Measurements from ENCODE around the gene WDR19. TPM values are rescaled to one million over a fixed set of nuclear protein-coding genes. Genes with fewer than 3 reads are reported as not detected.

WDR19 gene
- total and polyA plus RNA-seq, 2 donors (not counting 3 experiments of a cell fraction or from before 2014, with no cell fraction given) = 27.1 to 28.2 TPM

DNA sequence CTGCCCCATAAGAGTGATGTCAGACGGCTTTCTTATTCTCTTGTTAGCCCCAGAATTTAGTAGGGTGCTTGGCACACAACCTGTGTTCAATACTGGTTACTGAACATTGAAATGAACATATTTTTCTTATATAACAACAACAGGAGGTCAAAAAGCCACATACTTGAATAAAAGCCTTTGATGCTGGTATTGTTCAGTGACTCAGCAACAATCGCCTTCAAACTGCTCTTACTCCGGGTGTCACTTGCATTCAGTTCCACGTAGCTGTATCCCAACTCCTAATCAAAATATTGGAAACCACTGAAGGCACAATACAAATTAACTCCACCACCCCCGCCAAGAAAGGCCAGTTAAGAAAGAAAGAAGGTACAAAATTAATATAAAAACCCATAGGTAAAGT, 122.3 kb downstream of the WDR19 start:
- H3K4me1 ChIP-seq (ENCODE audit: control insufficient read depth, extremely low read depth, insufficient read depth, low read length) = peaks cover 4% of the 10 kb centered on the region
- no peaks in the 10 kb centered on the region for H4K20me1 ChIP-seq (replicated peaks; ENCODE audit: control insufficient read depth, extremely low read depth, insufficient read depth, low read length)
- no peak overlapping the region for H3K9ac ChIP-seq (replicated peaks; ENCODE audit: extremely low read depth, insufficient read depth, low read length)
- H3K9me1 ChIP-seq (replicated peaks; ENCODE audit: control insufficient read depth, extremely low read depth, insufficient read depth, low read length) = no peaks in the 10 kb centered on the region
- ChIA-PET CTCF (interaction anchor here (0.9 to 2.5 kb wide), 2 partner anchors 9 to 49 kb away, joined by 3 to 8 read pairs; no protein-coding TSS in a partner anchor), POLR2A (no interaction called here)
- BruUV-seq (replicated peaks) = no TSS peak
- no peaks in the 10 kb centered on the region for H3K27me3 ChIP-seq (ENCODE audit: control insufficient read depth in 2 of 2, insufficient read depth in 2 of 2, low read length in 2 of 2)
- FAIRE-seq (peak; percentile 67), DNase-seq (ENCODE audit: low read depth, low spot score) (peak; percentile 68)
- no peaks in the 10 kb centered on the region for H3K79me2 ChIP-seq (ENCODE audit: control insufficient read depth, insufficient read depth, low read length)
- peak overlapping the region; percentile 39 for H3K27ac ChIP-seq (ENCODE audit: insufficient read depth, low read depth, low read length)
- no peaks in the 10 kb centered on the region for H3K9me3 ChIP-seq (replicated peaks; ENCODE audit: control insufficient read depth, insufficient read depth, low read length)
- H3K36me3 ChIP-seq (ENCODE audit: control insufficient read depth in 2 of 2, extremely low read depth in 1 of 2, insufficient read depth in 2 of 2, low read length in 2 of 2) = peaks cover 10 to 12% of the 10 kb centered on the region in 2 experiments
- H2AFZ ChIP-seq (ENCODE audit: low read depth, low read length) = no peak overlapping the region
- intact Hi-C loops (cut with micrococcal nuclease) (loop anchor here (5.0 kb wide), 1 partner anchor 47 kb away; no protein-coding TSS in a partner anchor), dilution Hi-C loops (cut with MboI; ENCODE audit: extremely low pct_ligation_motif_present, low sequenced_read_pairs) (no loop called here)
- H3K4me3 ChIP-seq (replicated peaks in 1 of 3; ENCODE audit: insufficient read depth in 1 of 3, low read depth in 1 of 3, low read length in 3 of 3) = no peak overlapping the region
- H3K4me2 ChIP-seq (ENCODE audit: insufficient read depth, low read length) = no peak overlapping the region
- TF ChIP-seq POLR2A (IDR thresholded peaks at IDR 0.05; ENCODE audit: low read depth, low read length) (no peak), MYC (IDR thresholded peaks at IDR 0.05; ENCODE audit: low read depth, low read length) (no peak), FOS (IDR thresholded peaks at IDR 0.05; ENCODE audit: borderline replicate concordance, insufficient read depth, low read length) (no peak), GATA2 (IDR thresholded peaks at IDR 0.05; ENCODE audit: insufficient read depth, insufficient read length, low read depth, low read length) (no peak), POLR2AphosphoS5 (IDR thresholded peaks at IDR 0.05; ENCODE audit: insufficient read depth, low read depth, low read length) (no peak), EZH2 (IDR thresholded peaks at IDR 0.05; ENCODE audit: borderline replicate concordance, low read depth, low read length, severe bottlenecking) (no peak), JUN (IDR thresholded peaks at IDR 0.05; ENCODE audit: borderline replicate concordance, insufficient read depth, insufficient read length, low read depth) (no peak)
- TF ChIP-seq, protein P1, sequence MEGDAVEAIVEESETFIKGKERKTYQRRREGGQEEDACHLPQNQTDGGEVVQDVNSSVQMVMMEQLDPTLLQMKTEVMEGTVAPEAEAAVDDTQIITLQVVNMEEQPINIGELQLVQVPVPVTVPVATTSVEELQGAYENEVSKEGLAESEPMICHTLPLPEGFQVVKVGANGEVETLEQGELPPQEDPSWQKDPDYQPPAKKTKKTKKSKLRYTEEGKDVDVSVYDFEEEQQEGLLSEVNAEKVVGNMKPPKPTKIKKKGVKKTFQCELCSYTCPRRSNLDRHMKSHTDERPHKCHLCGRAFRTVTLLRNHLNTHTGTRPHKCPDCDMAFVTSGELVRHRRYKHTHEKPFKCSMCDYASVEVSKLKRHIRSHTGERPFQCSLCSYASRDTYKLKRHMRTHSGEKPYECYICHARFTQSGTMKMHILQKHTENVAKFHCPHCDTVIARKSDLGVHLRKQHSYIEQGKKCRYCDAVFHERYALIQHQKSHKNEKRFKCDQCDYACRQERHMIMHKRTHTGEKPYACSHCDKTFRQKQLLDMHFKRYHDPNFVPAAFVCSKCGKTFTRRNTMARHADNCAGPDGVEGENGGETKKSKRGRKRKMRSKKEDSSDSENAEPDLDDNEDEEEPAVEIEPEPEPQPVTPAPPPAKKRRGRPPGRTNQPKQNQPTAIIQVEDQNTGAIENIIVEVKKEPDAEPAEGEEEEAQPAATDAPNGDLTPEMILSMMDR (IDR thresholded peaks at IDR 0.05; ENCODE audit: extremely low read depth in 1 of 2, insufficient read depth in 1 of 2, low read depth in 1 of 2, low read length in 2 of 2) = no peak
- TF ChIP-seq, protein P2, sequence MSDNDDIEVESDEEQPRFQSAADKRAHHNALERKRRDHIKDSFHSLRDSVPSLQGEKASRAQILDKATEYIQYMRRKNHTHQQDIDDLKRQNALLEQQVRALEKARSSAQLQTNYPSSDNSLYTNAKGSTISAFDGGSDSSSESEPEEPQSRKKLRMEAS (IDR thresholded peaks at IDR 0.05; ENCODE audit: insufficient read depth, insufficient read length) = no peak

Data from endothelial cell of umbilical vein (primary cell).